Cardiac muscle cell (in vitro differentiated cells and primary cell): ENCODE data around the gene NEDD4L. TPM values are rescaled to one million over a fixed set of nuclear protein-coding genes. Genes with fewer than 3 reads are reported as not detected.

Source experiments
- DNase-seq, 2 donors: peaks; one replicate each; pipeline versions ENCODE4 v3.0.0 to v3.0.0-alpha.2; 2010 to 2017; ENCODE audit warnings: low read depth in 1 of 2, low spot score in 1 of 2
- H3K27ac ChIP-seq: fragments of 200-600 bp; sonication (generic); 2 replicates; pipeline ENCODE4 v1.5.1; 2016
- H3K27me3 ChIP-seq: fragments of 200-600 bp; sonication (generic); 2 replicates; pipeline ENCODE4 v1.6.0; 2016; ENCODE audit warnings: control low read depth
- H3K36me3 ChIP-seq: fragments of 200-600 bp; sonication (generic); 2 replicates; pipeline ENCODE4 v1.5.1; 2016; ENCODE audit warnings: control low read depth
- H3K4me1 ChIP-seq: fragments of 200-600 bp; sonication (generic); 2 replicates; pipeline ENCODE4 v1.8.1; 2017; ENCODE audit warnings: low read depth, mild to moderate bottlenecking, mixed run types
- H3K4me3 ChIP-seq: fragments of 200-600 bp; sonication (generic); 2 replicates; pipeline ENCODE4 v1.5.1; 2016; ENCODE audit warnings: mild to moderate bottlenecking
- H3K9me3 ChIP-seq: fragments of 200-600 bp; sonication (generic); 2 replicates; pipeline ENCODE4 v1.5.1; 2017; ENCODE audit warnings: low read depth, mild to moderate bottlenecking, control low read depth
- polyA plus RNA-seq: library from polyadenylated mRNA; unstranded; fragments of >200 nt; fragmentation: Nextera tagmentation; extraction: Ambion mirVana; gene quantifications from 2 replicates; pipeline ENCODE4 v1.2.1, GENCODE V29; 2016
- total RNA-seq: library from RNA; depleted of rRNA; stranded (reverse); fragments of >200 nt; gene quantifications from 2 replicates; pipeline ENCODE4 v1.2.3, GENCODE V29; 2016
- TF ChIP-seq, protein P1 (sequence below): IDR thresholded peaks from 2 replicates; pipeline ENCODE4 v1.5.1; 2012; ENCODE audit warnings: low read depth, mild to moderate bottlenecking, low read length

The NEDD4L gene
- total and polyA plus RNA-seq, 2 experiments from 2014 or later: 30.8 to 40.5 TPM

DNA sequence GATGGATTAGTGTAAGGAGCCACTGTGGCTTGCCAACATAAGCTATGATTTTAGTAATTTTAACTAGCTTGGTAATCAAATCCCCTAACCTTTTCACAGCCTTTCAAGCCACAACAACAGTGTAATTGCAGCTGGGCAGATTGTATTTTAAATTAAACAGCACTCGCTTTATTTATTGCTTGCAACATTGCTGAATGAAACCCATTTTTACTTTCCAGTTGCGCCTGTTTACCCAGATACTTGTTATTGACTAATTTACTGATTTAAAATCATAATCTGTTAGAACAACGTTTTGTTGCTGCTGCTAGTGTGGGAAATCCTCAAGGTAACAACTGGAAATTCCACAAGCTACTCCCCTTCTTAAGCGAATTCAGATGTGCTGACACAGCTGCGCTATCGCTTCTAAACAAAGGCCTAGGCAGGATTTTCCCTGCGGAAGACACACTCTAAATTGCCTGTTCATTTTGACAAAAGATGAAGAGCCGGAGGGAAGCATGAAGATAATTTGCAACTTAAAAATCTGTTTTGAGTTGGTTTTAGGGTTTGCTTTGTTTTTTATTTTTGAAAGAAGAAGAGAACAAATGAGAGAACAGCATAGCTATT, 300.9 kb downstream of the NEDD4L start:
- no peak for DNase-seq
- no peak overlapping the region for H3K4me3 ChIP-seq
- peak overlapping the region; percentile 41 for H3K27ac ChIP-seq
- H3K36me3 ChIP-seq: no peaks in the 10 kb centered on the region
- H3K9me3 ChIP-seq: no peaks in the 10 kb centered on the region
- H3K4me1 ChIP-seq: peaks cover 8% of the 10 kb centered on the region
- TF ChIP-seq, protein P1, sequence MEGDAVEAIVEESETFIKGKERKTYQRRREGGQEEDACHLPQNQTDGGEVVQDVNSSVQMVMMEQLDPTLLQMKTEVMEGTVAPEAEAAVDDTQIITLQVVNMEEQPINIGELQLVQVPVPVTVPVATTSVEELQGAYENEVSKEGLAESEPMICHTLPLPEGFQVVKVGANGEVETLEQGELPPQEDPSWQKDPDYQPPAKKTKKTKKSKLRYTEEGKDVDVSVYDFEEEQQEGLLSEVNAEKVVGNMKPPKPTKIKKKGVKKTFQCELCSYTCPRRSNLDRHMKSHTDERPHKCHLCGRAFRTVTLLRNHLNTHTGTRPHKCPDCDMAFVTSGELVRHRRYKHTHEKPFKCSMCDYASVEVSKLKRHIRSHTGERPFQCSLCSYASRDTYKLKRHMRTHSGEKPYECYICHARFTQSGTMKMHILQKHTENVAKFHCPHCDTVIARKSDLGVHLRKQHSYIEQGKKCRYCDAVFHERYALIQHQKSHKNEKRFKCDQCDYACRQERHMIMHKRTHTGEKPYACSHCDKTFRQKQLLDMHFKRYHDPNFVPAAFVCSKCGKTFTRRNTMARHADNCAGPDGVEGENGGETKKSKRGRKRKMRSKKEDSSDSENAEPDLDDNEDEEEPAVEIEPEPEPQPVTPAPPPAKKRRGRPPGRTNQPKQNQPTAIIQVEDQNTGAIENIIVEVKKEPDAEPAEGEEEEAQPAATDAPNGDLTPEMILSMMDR: no peak
- H3K27me3 ChIP-seq: no peaks in the 10 kb centered on the region

DNA sequence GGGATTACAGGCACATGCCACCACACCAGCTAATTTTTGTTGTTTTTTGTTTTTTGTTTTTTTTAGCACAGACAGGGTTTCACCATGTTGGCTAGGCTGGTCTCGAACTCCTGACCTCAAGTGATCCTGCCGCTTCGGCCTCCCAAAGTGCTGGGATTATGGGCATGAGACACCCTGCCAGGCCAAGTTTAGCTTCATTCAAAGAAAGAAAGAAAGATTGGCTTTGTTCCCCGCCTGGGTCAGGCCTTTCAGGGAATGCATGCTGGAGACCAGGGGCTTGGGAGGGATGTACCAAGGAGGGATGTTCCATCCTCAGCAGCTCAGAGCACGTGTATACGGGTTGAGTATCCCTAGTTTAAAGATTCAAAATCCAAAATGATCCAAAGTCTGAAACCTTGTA, 301.8 kb downstream of the NEDD4L start:
- no peaks in the 10 kb centered on the region for H3K27me3 ChIP-seq
- TF ChIP-seq, protein P1: no peak
- no peak overlapping the region for H3K27ac ChIP-seq
- peaks cover 8% of the 10 kb centered on the region for H3K4me1 ChIP-seq
- peaks cover 4% of the 10 kb centered on the region for H3K36me3 ChIP-seq
- no peak overlapping the region for H3K4me3 ChIP-seq
- no peaks in the 10 kb centered on the region for H3K9me3 ChIP-seq
- no peak for DNase-seq

DNA sequence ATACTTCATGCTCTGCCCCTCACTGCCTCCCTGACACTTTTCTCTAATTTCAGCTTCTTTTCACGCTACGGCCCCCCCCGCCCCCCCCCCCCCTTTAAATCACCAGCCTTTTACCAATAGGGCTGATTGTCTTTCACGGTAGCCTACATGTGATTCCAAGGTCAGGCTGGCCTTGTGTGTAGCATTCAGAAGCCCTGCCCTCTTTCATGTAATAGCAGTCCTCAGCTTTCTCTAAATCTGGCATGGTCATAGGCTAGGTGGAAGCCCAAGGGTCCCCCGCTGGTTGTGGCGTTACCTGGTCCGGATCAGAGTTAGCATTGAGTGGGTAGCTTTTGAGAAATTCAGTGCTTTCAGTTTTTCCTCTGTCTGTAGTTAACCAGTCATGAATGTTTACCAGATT, 303.1 kb downstream of the NEDD4L start:
- Histone ChIP-seq H3K4me1 (peaks cover 8% of the 10 kb centered on the region), H3K9me3 (no peaks in the 10 kb centered on the region), H3K27me3 (no peaks in the 10 kb centered on the region), H3K36me3 (peaks cover 13% of the 10 kb centered on the region), H3K4me3 (no peak overlapping the region), H3K27ac (no peak overlapping the region)
- TF ChIP-seq, protein P1: no peak
- no peak for DNase-seq

DNA sequence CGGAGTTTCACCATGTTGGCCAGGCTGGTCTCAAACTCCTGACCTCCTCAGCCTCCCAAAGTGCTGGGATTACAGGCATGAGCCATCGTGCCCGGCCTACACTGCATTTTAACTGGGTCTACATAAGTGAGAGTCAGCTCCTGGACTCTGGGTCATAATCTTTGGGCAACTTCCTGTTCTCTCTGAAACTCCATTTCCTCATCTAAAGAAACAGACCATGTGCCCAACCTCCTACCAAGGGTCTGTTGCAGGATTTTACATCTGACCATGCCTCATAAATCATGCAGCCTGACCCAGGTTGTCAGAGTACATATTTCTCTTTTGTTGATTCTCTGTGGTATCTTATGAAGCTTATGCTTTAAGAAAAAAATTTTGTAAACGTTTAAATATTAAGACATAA, 304.5 kb downstream of the NEDD4L start:
- TF ChIP-seq, protein P1: no peak
- Histone ChIP-seq H3K4me1 (peaks cover 8% of the 10 kb centered on the region), H3K27ac (no peak overlapping the region), H3K9me3 (no peaks in the 10 kb centered on the region), H3K36me3 (peaks cover 13% of the 10 kb centered on the region), H3K4me3 (no peak overlapping the region), H3K27me3 (no peaks in the 10 kb centered on the region)
- no peak for DNase-seq

DNA sequence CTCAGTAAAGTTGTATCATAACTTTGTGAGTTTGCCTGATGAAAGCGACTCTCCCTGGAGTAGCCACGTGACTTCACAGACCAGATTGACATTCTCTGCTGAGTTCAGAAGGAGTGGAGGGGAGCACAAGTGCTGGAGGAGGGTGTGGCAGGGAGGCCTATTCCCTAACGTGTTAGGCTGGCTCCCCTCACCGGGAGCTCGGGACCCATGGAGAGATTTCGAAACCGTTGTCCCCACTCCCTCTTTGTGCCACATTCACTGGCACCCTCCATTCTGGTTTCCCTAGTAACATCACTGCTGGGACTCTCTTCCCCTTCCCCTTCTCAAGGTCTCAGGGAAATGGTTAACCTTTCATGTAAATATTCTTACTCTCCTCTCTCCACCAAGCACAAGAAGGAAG, 304.9 kb downstream of the NEDD4L start:
- H3K4me1 ChIP-seq: peaks cover 8% of the 10 kb centered on the region
- DNase-seq: no peak
- TF ChIP-seq, protein P1: no peak
- H3K27me3 ChIP-seq: no peaks in the 10 kb centered on the region
- H3K27ac ChIP-seq: no peak overlapping the region
- H3K36me3 ChIP-seq: peaks cover 13% of the 10 kb centered on the region
- no peak overlapping the region for H3K4me3 ChIP-seq
- H3K9me3 ChIP-seq: no peaks in the 10 kb centered on the region
